Breast epithelium (tissue), 3 donors: ENCODE results near the gene AIDA.

Experiments used
- CTCF ChIP-seq, 3 donors: fragments of 450-650 bp; IDR thresholded peaks; one replicate each; pipeline ENCODE4 v1.5.1; 2016 to 2017; ENCODE audit warnings: antibody characterized with exemption in 3 of 3, mild to moderate bottlenecking in 3 of 3, moderate library complexity in 3 of 3
- POLR2A ChIP-seq: fragments of 450-650 bp; IDR thresholded peaks from one replicate; pipeline ENCODE4 v1.6.1; 2016; ENCODE audit warnings: antibody characterized with exemption, mild to moderate bottlenecking, moderate library complexity
- POLR2AphosphoS5 ChIP-seq, 3 donors: sonication (generic); formaldehyde crosslinking; IDR thresholded peaks; one replicate each; pipeline ENCODE4 v1.6.1; 2017; ENCODE audit warnings: antibody characterized with exemption in 3 of 3

DNA sequence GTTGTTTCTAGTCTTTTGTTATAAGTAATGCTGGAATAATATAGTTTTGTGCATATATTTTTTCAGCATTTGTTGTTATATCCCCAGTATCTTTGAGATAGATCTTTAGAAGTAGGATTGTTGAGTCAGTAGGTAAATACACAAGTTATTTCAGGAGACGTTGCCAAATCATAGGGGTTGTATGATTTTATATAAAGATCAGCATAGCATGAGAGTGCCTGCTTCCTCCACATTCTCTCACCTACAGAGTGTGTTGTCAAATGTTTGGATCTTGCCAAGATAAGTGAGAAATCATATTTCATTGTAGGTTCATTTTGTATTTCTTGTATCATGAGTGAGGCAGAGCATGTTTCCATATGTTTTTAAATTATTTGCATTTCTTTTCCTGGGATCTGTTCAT is 69.8 kb downstream of the AIDA start:
- TF ChIP-seq CTCF (IDR thresholded peaks at IDR 0.05) (no peak), POLR2A (no peak), POLR2AphosphoS5 (IDR thresholded peaks at IDR 0.05) (no peak)
